GM12872 (cell line): ENCODE measurements around the gene URI1.

Experiments
- TF ChIP-seq, protein P1 (sequence below): IDR thresholded peaks from 3 replicates; pipeline ENCODE4 v1.5.1; 2011; ENCODE audit warnings: low read depth, mild to moderate bottlenecking, low read length, moderate library complexity; ENCODE audit not compliant: insufficient read depth

URI1 gene

DNA sequence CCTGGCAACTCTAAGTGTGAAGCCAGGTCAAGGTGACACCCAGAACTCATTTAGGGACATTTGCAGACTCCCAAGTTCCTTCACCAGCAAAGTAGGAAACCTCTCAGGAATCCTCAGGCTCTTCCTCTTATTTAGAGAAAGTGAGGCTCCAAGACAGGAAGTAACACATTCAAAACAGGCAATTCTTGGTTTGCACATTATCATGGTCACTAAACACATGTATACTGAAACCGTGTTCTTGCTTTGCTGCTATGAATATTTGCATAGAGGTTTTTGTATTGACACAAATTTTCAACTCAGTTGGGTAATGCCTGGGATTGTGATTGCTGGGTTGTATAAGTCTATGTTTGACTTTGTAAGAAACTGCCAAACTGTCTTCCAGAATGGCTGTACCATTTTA is 13.2 kb upstream of the URI1 start:
- TF ChIP-seq, protein P1, sequence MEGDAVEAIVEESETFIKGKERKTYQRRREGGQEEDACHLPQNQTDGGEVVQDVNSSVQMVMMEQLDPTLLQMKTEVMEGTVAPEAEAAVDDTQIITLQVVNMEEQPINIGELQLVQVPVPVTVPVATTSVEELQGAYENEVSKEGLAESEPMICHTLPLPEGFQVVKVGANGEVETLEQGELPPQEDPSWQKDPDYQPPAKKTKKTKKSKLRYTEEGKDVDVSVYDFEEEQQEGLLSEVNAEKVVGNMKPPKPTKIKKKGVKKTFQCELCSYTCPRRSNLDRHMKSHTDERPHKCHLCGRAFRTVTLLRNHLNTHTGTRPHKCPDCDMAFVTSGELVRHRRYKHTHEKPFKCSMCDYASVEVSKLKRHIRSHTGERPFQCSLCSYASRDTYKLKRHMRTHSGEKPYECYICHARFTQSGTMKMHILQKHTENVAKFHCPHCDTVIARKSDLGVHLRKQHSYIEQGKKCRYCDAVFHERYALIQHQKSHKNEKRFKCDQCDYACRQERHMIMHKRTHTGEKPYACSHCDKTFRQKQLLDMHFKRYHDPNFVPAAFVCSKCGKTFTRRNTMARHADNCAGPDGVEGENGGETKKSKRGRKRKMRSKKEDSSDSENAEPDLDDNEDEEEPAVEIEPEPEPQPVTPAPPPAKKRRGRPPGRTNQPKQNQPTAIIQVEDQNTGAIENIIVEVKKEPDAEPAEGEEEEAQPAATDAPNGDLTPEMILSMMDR = no peak

DNA sequence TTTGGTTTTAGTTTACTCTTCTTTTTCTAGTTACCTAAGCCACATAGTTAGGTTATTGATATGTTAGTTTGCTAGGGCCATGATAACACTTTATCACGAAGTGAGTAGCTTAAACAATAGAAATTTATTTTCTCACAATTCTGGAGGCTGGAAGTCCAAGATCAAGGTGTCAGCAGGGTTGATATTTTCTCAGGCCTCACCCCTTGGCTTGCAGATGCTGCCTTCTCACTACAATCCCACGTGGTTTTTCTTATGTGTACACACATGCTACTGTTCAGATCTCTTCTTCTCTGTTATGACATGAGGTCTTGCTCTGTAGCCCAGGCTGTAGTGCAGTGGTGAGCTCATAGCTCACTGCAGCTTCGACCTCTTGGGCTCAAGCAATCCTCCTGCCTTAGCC is 7.8 kb upstream of the URI1 start:
- TF ChIP-seq, protein P1 = no peak

DNA sequence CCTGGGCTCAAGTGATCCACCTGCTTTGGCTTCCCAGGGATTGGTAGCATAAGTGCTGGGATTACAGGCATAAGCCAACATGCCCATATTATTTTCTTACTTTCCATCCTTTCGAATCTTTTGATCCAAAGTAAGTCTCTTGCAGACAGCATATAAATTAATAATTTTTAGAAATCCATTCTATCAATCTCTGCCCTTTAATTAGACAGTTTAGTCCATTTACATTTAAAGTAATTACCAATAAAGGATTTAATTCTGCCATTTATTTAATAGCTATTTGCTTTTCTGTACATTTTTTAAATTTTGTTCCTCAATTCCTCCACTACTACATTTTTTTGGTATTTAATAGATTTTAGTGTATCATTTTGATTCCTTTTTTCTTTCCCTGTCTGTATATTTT is 7.3 kb upstream of the URI1 start:
- TF ChIP-seq, protein P1 = no peak

DNA sequence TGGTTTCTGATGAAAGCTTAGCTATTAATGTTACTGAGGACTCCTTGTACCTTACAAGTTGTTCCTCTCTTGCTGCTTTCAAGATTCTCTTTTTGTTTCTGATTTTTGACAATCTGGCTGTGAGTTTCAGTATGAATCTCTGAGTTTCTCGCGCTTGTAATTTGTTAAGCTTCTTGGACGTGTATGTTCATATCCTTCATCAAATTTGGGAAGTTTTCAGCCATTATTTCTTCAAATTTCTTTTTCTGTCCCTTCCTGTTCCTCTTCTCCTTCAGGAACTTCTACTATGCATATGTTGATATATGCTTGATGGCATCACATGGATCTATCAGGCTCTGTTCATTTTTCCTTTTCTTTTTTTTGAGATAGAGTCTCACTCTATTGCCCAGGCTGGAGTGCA is 5.6 kb upstream of the URI1 start:
- TF ChIP-seq, protein P1 = no peak

DNA sequence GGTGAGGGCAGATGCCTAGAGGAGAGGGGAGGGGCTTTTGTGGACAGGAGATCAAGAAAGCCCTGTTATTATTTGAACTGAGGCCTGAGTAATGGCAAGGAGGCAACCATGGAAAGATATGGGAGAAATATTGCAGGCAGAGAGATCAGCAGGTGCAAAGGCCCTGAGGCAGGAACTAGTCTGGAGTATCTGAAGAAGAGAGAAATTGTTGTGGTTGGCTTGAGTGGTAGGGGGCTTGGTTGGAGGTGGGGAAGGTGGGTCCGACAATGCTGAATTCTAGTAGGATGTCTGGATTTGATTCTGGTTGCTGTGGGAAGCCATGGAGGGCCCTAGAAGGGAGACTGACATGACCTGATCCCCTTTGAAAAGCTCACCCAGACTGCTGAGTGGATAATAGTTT is 2.4 kb upstream of the URI1 start:
- TF ChIP-seq, protein P1 = no peak

DNA sequence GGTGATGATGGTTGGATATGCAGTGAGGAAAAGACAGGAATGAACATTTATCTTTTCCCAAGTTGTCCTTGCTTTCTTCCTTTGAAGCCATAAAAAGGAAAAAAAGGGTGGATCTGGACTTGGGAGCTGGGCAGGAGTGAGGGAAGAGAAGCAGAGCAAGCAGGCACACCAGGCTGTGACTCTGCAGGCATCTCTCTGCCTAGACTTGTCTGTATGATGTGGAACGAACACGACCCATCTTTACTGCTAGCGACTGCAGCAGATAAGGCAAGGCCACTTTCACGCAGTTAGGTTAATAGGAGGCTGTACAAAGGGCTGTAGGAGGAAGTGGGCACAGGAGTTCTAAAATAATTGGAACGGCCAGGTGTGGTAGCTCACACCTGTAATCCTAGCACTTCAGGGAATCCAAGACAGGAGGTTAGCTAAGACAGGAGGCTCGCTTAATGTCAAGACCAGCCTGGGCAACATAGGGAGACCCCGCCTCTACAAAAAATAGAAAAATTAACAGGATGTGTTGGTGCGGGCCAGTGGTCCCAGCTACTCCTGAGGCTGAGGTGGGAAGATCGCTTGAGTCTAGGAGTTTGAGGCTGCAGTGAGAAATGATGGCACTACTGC is 961 bp upstream of the URI1 start:
- TF ChIP-seq, protein P1 = no peak

DNA sequence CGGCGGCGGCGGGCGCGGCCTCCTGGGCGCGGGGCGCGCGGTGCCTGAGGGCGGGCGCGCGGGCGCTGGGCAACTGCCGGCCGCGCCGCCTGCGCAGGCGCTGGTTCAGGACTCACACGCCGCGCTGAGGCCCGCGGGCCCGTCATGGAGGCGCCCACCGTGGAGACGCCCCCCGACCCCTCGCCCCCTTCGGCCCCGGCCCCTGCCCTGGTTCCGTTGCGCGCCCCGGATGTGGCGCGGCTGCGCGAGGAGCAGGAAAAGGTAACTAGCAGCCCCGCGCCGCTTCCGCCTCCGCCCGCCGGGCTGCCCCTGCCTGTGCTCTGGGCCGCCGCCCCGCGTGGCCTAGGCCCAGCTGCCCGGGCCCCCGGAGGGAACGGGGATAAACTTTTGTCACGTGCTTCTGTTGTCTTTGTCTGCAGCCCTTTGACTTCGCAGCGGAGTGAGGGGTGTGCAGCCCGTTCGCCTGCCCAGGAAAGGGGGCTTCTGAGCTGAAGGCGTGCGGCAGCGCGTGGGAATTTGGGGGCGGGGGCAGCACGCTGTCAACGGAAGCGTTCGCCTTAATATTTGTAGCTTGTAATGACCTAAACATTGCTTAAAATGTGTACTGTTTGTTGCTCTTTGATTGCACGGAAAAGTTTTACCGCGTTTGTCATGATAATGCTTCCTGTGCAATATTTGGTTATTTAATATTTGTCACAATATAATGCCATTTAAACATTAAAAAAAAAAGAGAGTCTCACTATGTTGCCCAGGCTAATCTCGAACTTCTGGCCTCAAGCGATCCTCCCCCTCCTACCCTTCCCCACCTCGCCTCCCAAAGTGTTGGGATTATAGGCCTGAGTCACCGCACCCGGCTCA is 594 bp downstream of the URI1 start:
- TF ChIP-seq, protein P1 = no peak
